WERI-Rb-1 (cell line): Measurements from ENCODE around the gene ZCCHC2.

Source experiments
- DNase-seq: peaks from one replicate; pipeline ENCODE4 v3.0.0-alpha.2; 2020
- H3K27ac ChIP-seq: fragments of 250-450 bp; sonication (Bioruptor Pico); 2 replicates; pipeline ENCODE4 v1.5.1; 2020; ENCODE audit warnings: mild to moderate bottlenecking, moderate library complexity
- H3K27me3 ChIP-seq: fragments of 250-450 bp; sonication (Bioruptor Pico); 2 replicates; pipeline ENCODE4 v1.5.1; 2021; ENCODE audit warnings: mild to moderate bottlenecking, low read depth, moderate library complexity; ENCODE audit not compliant: insufficient read depth, severe bottlenecking
- H3K36me3 ChIP-seq: fragments of 250-450 bp; sonication (Bioruptor Pico); 2 replicates; pipeline ENCODE4 v1.5.1; 2020; ENCODE audit warnings: mild to moderate bottlenecking, moderate library complexity
- H3K4me3 ChIP-seq: 2 replicates; pipeline ENCODE4 v1.5.1; 2011; ENCODE audit warnings: low read depth, mild to moderate bottlenecking, control low read depth, low read length
- H3K9me3 ChIP-seq: fragments of 250-450 bp; sonication (Bioruptor Pico); 2 replicates; pipeline ENCODE4 v1.5.1; 2021; ENCODE audit warnings: mild to moderate bottlenecking, moderate library complexity; ENCODE audit not compliant: severe bottlenecking
- TF ChIP-seq, protein P1 (sequence below): IDR thresholded peaks from 2 replicates; pipeline ENCODE4 v1.5.1; 2011; ENCODE audit warnings: low read depth, mild to moderate bottlenecking, control low read depth, inconsistent platforms, low read length

ZCCHC2 gene

GRCh38 chr18:62607302-62607701 lies 84.5 kb downstream of the ZCCHC2 start:
- no peak for DNase-seq
- TF ChIP-seq, protein P1, sequence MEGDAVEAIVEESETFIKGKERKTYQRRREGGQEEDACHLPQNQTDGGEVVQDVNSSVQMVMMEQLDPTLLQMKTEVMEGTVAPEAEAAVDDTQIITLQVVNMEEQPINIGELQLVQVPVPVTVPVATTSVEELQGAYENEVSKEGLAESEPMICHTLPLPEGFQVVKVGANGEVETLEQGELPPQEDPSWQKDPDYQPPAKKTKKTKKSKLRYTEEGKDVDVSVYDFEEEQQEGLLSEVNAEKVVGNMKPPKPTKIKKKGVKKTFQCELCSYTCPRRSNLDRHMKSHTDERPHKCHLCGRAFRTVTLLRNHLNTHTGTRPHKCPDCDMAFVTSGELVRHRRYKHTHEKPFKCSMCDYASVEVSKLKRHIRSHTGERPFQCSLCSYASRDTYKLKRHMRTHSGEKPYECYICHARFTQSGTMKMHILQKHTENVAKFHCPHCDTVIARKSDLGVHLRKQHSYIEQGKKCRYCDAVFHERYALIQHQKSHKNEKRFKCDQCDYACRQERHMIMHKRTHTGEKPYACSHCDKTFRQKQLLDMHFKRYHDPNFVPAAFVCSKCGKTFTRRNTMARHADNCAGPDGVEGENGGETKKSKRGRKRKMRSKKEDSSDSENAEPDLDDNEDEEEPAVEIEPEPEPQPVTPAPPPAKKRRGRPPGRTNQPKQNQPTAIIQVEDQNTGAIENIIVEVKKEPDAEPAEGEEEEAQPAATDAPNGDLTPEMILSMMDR: no peak
- Histone ChIP-seq H3K27ac (no peak overlapping the region), H3K36me3 (no peaks in the 10 kb centered on the region), H3K27me3 (no peaks in the 10 kb centered on the region), H3K4me3 (no peak overlapping the region), H3K9me3 (peaks cover 5% of the 10 kb centered on the region)

- no peak overlapping the region for H3K27ac ChIP-seq
- TF ChIP-seq, protein P1: no peak
- H3K27me3 ChIP-seq: no peaks in the 10 kb centered on the region
- H3K9me3 ChIP-seq: peaks cover 5% of the 10 kb centered on the region
- H3K36me3 ChIP-seq: no peaks in the 10 kb centered on the region
- no peak for DNase-seq
- no peak overlapping the region for H3K4me3 ChIP-seq
Measured at GRCh38 chr18:62607708-62608428, 85.0 kb downstream of the ZCCHC2 start.

DNA sequence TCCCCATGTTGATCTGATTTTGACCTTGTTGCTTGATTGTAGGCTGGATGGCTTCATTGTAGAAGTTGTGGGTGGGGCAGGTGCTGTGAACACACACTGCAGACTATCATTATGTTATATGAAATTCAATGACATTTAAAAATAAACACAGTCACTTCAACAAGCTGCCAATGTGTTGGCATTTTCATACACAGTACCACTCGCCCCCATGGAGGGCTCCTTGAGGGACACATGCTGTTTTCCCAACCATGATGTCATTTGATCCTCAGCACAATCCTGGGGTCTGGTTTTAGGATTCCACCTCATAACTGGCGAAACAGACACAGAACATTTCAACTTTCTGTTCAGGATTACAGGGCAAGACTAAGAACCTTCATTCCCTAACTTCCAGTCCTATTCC lies 86.9 kb downstream of the ZCCHC2 start:
- no peak for DNase-seq
- Histone ChIP-seq H3K27ac (no peak overlapping the region), H3K9me3 (peaks cover 5% of the 10 kb centered on the region), H3K4me3 (no peak overlapping the region), H3K27me3 (no peaks in the 10 kb centered on the region), H3K36me3 (no peaks in the 10 kb centered on the region)
- TF ChIP-seq, protein P1: no peak

DNA sequence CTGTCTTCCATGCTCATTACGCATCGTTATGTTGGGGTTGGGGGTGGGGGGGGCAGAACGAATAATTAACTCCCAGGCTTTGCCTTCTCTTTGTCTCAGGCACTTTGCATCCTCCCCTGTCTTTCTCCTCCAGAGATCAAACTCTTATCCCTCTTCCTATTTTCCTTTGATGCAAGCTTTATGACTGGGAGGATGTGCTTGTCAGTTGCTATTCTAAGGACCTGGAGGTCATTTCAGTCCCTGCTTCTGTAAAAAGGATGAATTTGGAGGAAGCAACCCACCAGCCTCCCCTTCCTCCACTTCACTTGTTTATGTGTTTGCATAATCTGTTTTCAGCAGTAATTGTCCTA lies 87.5 kb downstream of the ZCCHC2 start:
- no peak overlapping the region for H3K4me3 ChIP-seq
- peaks cover 5% of the 10 kb centered on the region for H3K9me3 ChIP-seq
- H3K27ac ChIP-seq: peak overlapping the region; percentile 60; the same call in 1 of the 2 replicates
- TF ChIP-seq, protein P1: no peak
- no peaks in the 10 kb centered on the region for H3K27me3 ChIP-seq
- no peak for DNase-seq
- H3K36me3 ChIP-seq: no peaks in the 10 kb centered on the region

GRCh38 chr18:62610701-62611411 lies 88.0 kb downstream of the ZCCHC2 start:
- H3K4me3 ChIP-seq: peak overlapping the region; percentile 53
- no peaks in the 10 kb centered on the region for H3K27me3 ChIP-seq
- DNase-seq: peak; percentile 78
- TF ChIP-seq, protein P1: no peak
- peak overlapping the region; percentile 60 for H3K27ac ChIP-seq
- H3K36me3 ChIP-seq: no peaks in the 10 kb centered on the region
- peaks cover 5% of the 10 kb centered on the region for H3K9me3 ChIP-seq
